HEK293 (cell line): ENCODE data around the gene FAT2.

ENCODE experiments used
- CTCF ChIA-PET: fragments of 350-600 bp; formaldehyde crosslinking; extraction: SDS; loops from one replicate; lab custom pipeline; 2021; ENCODE audit warnings: antibody characterized with exemption; lab: Yijun Ruan, JAX
- POLR2A ChIA-PET: fragments of 300-600 bp; formaldehyde crosslinking; extraction: SDS; loops from one replicate; lab custom pipeline; 2020; ENCODE audit warnings: antibody characterized with exemption, inconsistent platforms; lab: Yijun Ruan, JAX
- H3K27ac ChIP-seq: fragments of 200-500 bp; sonication (Bioruptor generic); 2 replicates; pipeline ENCODE4 v1.5.1; 2014; ENCODE audit warnings: low read depth, low read length, control low read depth, inconsistent platforms; ENCODE audit errors: extremely low read depth
- H3K36me3 ChIP-seq, 2 experiments: fragments of 200-500 bp in 1 of 2; sonication (Bioruptor generic) in 1 of 2; 1 replicate in 1 of 2; 2 replicates in 1 of 2; pipeline ENCODE4 v1.5.1; 2014 to 2017; ENCODE audit warnings: inconsistent platforms in 2 of 2, low read length in 2 of 2; ENCODE audit not compliant: control insufficient read depth in 2 of 2, insufficient read depth in 1 of 2
- H3K4me1 ChIP-seq: fragments of 200-500 bp; sonication (Bioruptor generic); 2 replicates; pipeline ENCODE4 v1.5.1; 2014; ENCODE audit warnings: mild to moderate bottlenecking, low read length, inconsistent platforms; ENCODE audit not compliant: control insufficient read depth, insufficient read depth
- H3K4me3 ChIP-seq: 2 replicates; pipeline ENCODE4 v1.5.1; 2011; ENCODE audit warnings: low read depth, mild to moderate bottlenecking, control low read depth, low read length, moderate library complexity
- H3K9me3 ChIP-seq: fragments of 200-500 bp; sonication (Bioruptor generic); 2 replicates; pipeline ENCODE4 v1.5.1; 2014; ENCODE audit warnings: low read depth, low read length, inconsistent platforms; ENCODE audit not compliant: control insufficient read depth, insufficient read depth
- BCL11A ChIP-seq: fragments of 450-650 bp; formaldehyde crosslinking; IDR thresholded peaks from 2 replicates; pipeline ENCODE4 v1.5.1; 2016; ENCODE audit warnings: low read depth, missing biosample characterization, missing genetic modification characterization
- FEZF1 ChIP-seq: fragments of 450-650 bp; formaldehyde crosslinking; IDR thresholded peaks from 2 replicates; pipeline ENCODE4 v1.5.1; 2016; ENCODE audit warnings: missing biosample characterization, missing genetic modification characterization
- IKZF3 ChIP-seq: fragments of 450-650 bp; IDR thresholded peaks from 2 replicates; pipeline ENCODE4 v1.5.0; 2018; ENCODE audit warnings: missing biosample characterization, mild to moderate bottlenecking, missing genetic modification characterization, moderate library complexity
- KLF16 ChIP-seq: fragments of 450-650 bp; formaldehyde crosslinking; IDR thresholded peaks from 2 replicates; pipeline ENCODE4 v1.5.1; 2017; ENCODE audit warnings: missing biosample characterization, missing genetic modification characterization
- RBAK ChIP-seq: fragments of 450-650 bp; formaldehyde crosslinking; IDR thresholded peaks from 2 replicates; pipeline ENCODE4 v1.5.1; 2016; ENCODE audit warnings: missing biosample characterization, missing genetic modification characterization
- ZBTB1 ChIP-seq: fragments of 450-650 bp; formaldehyde crosslinking; IDR thresholded peaks from 2 replicates; pipeline ENCODE4 v1.5.1; 2016; ENCODE audit warnings: missing biosample characterization, missing genetic modification characterization
- ZBTB10 ChIP-seq: fragments of 450-650 bp; formaldehyde crosslinking; IDR thresholded peaks from 2 replicates; pipeline ENCODE4 v1.5.1; 2016; ENCODE audit warnings: missing biosample characterization, missing genetic modification characterization
- ZBTB17 ChIP-seq: fragments of 450-650 bp; formaldehyde crosslinking; IDR thresholded peaks from 2 replicates; pipeline ENCODE4 v1.5.1; 2016; ENCODE audit warnings: missing biosample characterization, missing genetic modification characterization
- ZBTB8A ChIP-seq: fragments of 450-650 bp; formaldehyde crosslinking; IDR thresholded peaks from 2 replicates; pipeline ENCODE4 v1.5.1; 2016; ENCODE audit warnings: missing biosample characterization, missing genetic modification characterization
- ZFHX2 ChIP-seq: fragments of 450-650 bp; formaldehyde crosslinking; conservative IDR thresholded peaks from 2 replicates; pipeline ENCODE4 v1.5.1; 2016; ENCODE audit warnings: missing biosample characterization, missing genetic modification characterization
- ZFP41 ChIP-seq: fragments of 450-650 bp; formaldehyde crosslinking; IDR thresholded peaks from 2 replicates; pipeline ENCODE4 v1.5.1; 2016; ENCODE audit warnings: missing biosample characterization, missing genetic modification characterization, borderline replicate concordance
- ZNF239 ChIP-seq: fragments of 450-650 bp; formaldehyde crosslinking; IDR thresholded peaks from 2 replicates; pipeline ENCODE4 v1.5.1; 2016; ENCODE audit warnings: missing biosample characterization, missing genetic modification characterization
- ZNF366 ChIP-seq: fragments of 450-650 bp; formaldehyde crosslinking; conservative IDR thresholded peaks from 2 replicates; pipeline ENCODE4 v1.5.1; 2016; ENCODE audit warnings: missing biosample characterization, missing genetic modification characterization
- ZNF610 ChIP-seq: fragments of 450-650 bp; formaldehyde crosslinking; IDR thresholded peaks from 2 replicates; pipeline ENCODE4 v1.5.1; 2016; ENCODE audit warnings: missing biosample characterization, missing genetic modification characterization, borderline replicate concordance
- ZNF626 ChIP-seq: fragments of 450-650 bp; sonication (Bioruptor Pico); formaldehyde crosslinking; IDR thresholded peaks from 2 replicates; pipeline ENCODE4 v1.5.1; 2018; ENCODE audit warnings: missing biosample characterization, missing genetic modification characterization, inconsistent platforms
- ZNF792 ChIP-seq: fragments of 450-650 bp; formaldehyde crosslinking; IDR thresholded peaks from 2 replicates; pipeline ENCODE4 v1.5.1; 2016; ENCODE audit warnings: missing biosample characterization, missing genetic modification characterization
- TF ChIP-seq, protein P1 (sequence below): fragments of 450-650 bp; formaldehyde crosslinking; IDR thresholded peaks from 2 replicates; pipeline ENCODE4 v1.5.1; 2016; ENCODE audit warnings: missing biosample characterization, missing genetic modification characterization
- TF ChIP-seq, protein P2 (sequence below): fragments of 450-650 bp; formaldehyde crosslinking; IDR thresholded peaks from 2 replicates; pipeline ENCODE4 v1.5.1; 2016; ENCODE audit warnings: missing biosample characterization, missing genetic modification characterization
- TF ChIP-seq, protein P3 (sequence below): fragments of 450-650 bp; formaldehyde crosslinking; IDR thresholded peaks from 2 replicates; pipeline ENCODE4 v1.5.1; 2016; ENCODE audit warnings: missing biosample characterization, missing genetic modification characterization
- TF ChIP-seq, protein P4 (sequence below): sonication (generic); formaldehyde crosslinking; IDR thresholded peaks from 2 replicates; pipeline ENCODE4 v1.8.1; 2022; ENCODE audit warnings: mild to moderate bottlenecking, moderate library complexity, missing genetic modification reagents

FAT2 gene

GRCh38 chr5:151581812-151582583 lies 9.1 kb downstream of the FAT2 start:
- ChIA-PET CTCF (interaction anchor here (0.6 to 1.4 kb wide), 3 partner anchors 10 to 76 kb away, joined by 3 read pairs; no protein-coding TSS in a partner anchor), POLR2A (no interaction called here)
- no peaks in the 10 kb centered on the region for H3K9me3 ChIP-seq
- no peaks in the 10 kb centered on the region for H3K36me3 ChIP-seq
- H3K4me3 ChIP-seq = no peak overlapping the region
- H3K27ac ChIP-seq = no peak overlapping the region
- H3K4me1 ChIP-seq = no peaks in the 10 kb centered on the region
- TF ChIP-seq, protein P1, sequence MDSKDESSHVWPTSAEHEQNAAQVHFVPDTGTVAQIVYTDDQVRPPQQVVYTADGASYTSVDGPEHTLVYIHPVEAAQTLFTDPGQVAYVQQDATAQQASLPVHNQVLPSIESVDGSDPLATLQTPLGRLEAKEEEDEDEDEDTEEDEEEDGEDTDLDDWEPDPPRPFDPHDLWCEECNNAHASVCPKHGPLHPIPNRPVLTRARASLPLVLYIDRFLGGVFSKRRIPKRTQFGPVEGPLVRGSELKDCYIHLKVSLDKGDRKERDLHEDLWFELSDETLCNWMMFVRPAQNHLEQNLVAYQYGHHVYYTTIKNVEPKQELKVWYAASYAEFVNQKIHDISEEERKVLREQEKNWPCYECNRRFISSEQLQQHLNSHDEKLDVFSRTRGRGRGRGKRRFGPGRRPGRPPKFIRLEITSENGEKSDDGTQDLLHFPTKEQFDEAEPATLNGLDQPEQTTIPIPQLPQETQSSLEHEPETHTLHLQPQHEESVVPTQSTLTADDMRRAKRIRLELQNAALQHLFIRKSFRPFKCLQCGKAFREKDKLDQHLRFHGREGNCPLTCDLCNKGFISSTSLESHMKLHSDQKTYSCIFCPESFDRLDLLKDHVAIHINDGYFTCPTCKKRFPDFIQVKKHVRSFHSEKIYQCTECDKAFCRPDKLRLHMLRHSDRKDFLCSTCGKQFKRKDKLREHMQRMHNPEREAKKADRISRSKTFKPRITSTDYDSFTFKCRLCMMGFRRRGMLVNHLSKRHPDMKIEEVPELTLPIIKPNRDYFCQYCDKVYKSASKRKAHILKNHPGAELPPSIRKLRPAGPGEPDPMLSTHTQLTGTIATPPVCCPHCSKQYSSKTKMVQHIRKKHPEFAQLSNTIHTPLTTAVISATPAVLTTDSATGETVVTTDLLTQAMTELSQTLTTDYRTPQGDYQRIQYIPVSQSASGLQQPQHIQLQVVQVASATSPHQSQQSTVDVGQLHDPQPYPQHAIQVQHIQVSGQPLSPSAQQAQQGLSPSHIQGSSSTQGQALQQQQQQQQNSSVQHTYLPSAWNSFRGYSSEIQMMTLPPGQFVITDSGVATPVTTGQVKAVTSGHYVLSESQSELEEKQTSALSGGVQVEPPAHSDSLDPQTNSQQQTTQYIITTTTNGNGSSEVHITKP = no peak
- TF ChIP-seq, protein P2, sequence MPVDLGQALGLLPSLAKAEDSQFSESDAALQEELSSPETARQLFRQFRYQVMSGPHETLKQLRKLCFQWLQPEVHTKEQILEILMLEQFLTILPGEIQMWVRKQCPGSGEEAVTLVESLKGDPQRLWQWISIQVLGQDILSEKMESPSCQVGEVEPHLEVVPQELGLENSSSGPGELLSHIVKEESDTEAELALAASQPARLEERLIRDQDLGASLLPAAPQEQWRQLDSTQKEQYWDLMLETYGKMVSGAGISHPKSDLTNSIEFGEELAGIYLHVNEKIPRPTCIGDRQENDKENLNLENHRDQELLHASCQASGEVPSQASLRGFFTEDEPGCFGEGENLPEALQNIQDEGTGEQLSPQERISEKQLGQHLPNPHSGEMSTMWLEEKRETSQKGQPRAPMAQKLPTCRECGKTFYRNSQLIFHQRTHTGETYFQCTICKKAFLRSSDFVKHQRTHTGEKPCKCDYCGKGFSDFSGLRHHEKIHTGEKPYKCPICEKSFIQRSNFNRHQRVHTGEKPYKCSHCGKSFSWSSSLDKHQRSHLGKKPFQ = no peak
- TF ChIP-seq ZBTB17 = no peak
- TF ChIP-seq ZNF366 (tag by site-specific recombination) = no peak
- TF ChIP-seq ZNF239 (tag by site-specific recombination) = no peak
- no peak for TF ChIP-seq FEZF1 (tag by site-specific recombination)
- TF ChIP-seq KLF16 (tag by site-specific recombination) = no peak
- no peak for TF ChIP-seq ZNF626 (tag by site-specific recombination)
- TF ChIP-seq IKZF3 (tag by site-specific recombination) = no peak
- TF ChIP-seq, all 188 proteins: peak for 0

- Histone ChIP-seq H3K4me3 (no peak overlapping the region), H3K9me3 (no peaks in the 10 kb centered on the region), H3K27ac (no peak overlapping the region), H3K4me1 (no peaks in the 10 kb centered on the region), H3K36me3 (no peaks in the 10 kb centered on the region)
- ChIA-PET CTCF (interaction anchor here (0.6 to 1.4 kb wide), 4 partner anchors 9 to 76 kb away, joined by 3 read pairs; no protein-coding TSS in a partner anchor), POLR2A (no interaction called here)
- TF ChIP-seq, protein P3, sequence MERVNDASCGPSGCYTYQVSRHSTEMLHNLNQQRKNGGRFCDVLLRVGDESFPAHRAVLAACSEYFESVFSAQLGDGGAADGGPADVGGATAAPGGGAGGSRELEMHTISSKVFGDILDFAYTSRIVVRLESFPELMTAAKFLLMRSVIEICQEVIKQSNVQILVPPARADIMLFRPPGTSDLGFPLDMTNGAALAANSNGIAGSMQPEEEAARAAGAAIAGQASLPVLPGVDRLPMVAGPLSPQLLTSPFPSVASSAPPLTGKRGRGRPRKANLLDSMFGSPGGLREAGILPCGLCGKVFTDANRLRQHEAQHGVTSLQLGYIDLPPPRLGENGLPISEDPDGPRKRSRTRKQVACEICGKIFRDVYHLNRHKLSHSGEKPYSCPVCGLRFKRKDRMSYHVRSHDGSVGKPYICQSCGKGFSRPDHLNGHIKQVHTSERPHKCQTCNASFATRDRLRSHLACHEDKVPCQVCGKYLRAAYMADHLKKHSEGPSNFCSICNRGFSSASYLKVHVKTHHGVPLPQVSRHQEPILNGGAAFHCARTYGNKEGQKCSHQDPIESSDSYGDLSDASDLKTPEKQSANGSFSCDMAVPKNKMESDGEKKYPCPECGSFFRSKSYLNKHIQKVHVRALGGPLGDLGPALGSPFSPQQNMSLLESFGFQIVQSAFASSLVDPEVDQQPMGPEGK (tag by site-specific recombination) = no peak
- TF ChIP-seq ZBTB10 (no peak), ZNF792 (tag by site-specific recombination) (no peak), RBAK (tag by site-specific recombination) (no peak), BCL11A (tag by site-specific recombination) (no peak), ZNF610 (no peak), ZFHX2 (tag by site-specific recombination) (no peak), ZBTB8A (tag by site-specific recombination) (no peak), ZFP41 (tag by site-specific recombination) (no peak), ZBTB1 (tag by site-specific recombination) (no peak)
- TF ChIP-seq, protein P4, sequence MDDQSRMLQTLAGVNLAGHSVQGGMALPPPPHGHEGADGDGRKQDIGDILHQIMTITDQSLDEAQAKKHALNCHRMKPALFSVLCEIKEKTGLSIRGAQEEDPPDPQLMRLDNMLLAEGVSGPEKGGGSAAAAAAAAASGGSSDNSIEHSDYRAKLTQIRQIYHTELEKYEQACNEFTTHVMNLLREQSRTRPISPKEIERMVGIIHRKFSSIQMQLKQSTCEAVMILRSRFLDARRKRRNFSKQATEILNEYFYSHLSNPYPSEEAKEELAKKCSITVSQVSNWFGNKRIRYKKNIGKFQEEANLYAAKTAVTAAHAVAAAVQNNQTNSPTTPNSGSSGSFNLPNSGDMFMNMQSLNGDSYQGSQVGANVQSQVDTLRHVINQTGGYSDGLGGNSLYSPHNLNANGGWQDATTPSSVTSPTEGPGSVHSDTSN = no peak
- TF ChIP-seq, protein P2 = no peak
Observed at GRCh38 chr5:151581347-151581746, 9.8 kb downstream of the FAT2 start.
